Pancreas (tissue), 10 donors: ENCODE data around the gene ZNF710. TPM values are rescaled to one million over a fixed set of nuclear protein-coding genes. Genes with fewer than 3 reads are reported as not detected.

Experiments
- ATAC-seq, 4 donors: fragments of 200-7000 bp; cut with Tn5 transposase; one replicate each; pipeline versions ENCODE4 v1.8.0 to v1.9.1; 2020; ENCODE audit warnings: mild to moderate bottlenecking in 4 of 4, moderate library complexity in 4 of 4
- DNase-seq, 6 donors: peaks; one replicate each; pipeline ENCODE4 v3.0.0-alpha.2; 2020
- FAIRE-seq: peaks from 2 replicates; lab custom pipeline; 2012; peaks lifted over from hg19 to GRCh38; lab: Jason Lieb, UNC
- H3K27ac ChIP-seq, 4 donors: fragments of 200-600 bp; sonication (generic); 1 replicate in 3 of 4; 2 replicates in 1 of 4; pipeline versions ENCODE4 v1.5.0 to v1.8.0; 2020
- H3K27me3 ChIP-seq, 4 donors: fragments of 200-600 bp; one replicate each; pipeline ENCODE4 v1.8.0; 2021
- H3K36me3 ChIP-seq, 3 donors: fragments of 200-600 bp; sonication (generic) in 1 of 3; one replicate each; pipeline versions ENCODE4 v1.5.0 to v1.8.0; 2020 to 2021
- H3K4me1 ChIP-seq, 3 donors: fragments of 200-600 bp; one replicate each; pipeline ENCODE4 v1.8.0; 2021
- H3K4me3 ChIP-seq, 4 donors: fragments of 200-600 bp; sonication (generic) in 2 of 4; one replicate each; pipeline versions ENCODE4 v1.5.0 to v1.8.0; 2020 to 2021
- H3K9me3 ChIP-seq, 4 donors: fragments of 200-600 bp; one replicate each; pipeline ENCODE4 v1.8.0; 2021
- WGBS, 2 donors: extraction: QIAGEN DNeasy Blood & Tissue Kit; methylation state at CpG; one replicate each; pipeline ENCODE4 v1.1.7; 2013; 5-methylcytosine and 5-hydroxymethylcytosine counted together
- intact Hi-C, 3 donors: fragments of 100-400 bp; cut with DNase I; formaldehyde crosslinking; loops; one replicate each; pipeline versions ENCODE4 v1.11.1 to v1.14.2; 2022
- polyA plus RNA-seq, 2 donors: library from polyadenylated mRNA; stranded (reverse); fragments of 200-250 nt; gene quantifications; one replicate each; pipeline ENCODE4 v1.2.3, GENCODE V29; 2013
- total RNA-seq, 6 donors: library from RNA; stranded (reverse); fragmentation: NEBNext Ultra II Directional in 4 of 6; extraction: Animal tissue kit (Norgen Biotek cat#: 25700) in 4 of 6; gene quantifications; one replicate each; pipeline versions ENCODE4 v1.2.1 to v1.2.4, GENCODE V29; 2021 to 2023
- TF ChIP-seq, protein P1 (sequence below), 4 donors: fragments of 200-600 bp; sonication (generic) in 3 of 4; IDR thresholded peaks; one replicate each; pipeline versions ENCODE4 v1.5.0 to v1.8.0; 2021; ENCODE audit warnings: antibody characterized with exemption in 4 of 4
- donor health status: healthy with polysubstance abuse.
- donor health status: DM: no; HTN: no; CAD: no; lungs with moderate emphysema.
- donor health status: DM: no; HTN: no; CAD: no.
- donor health status: control.
- donor health status: control.
- donor health status: Bipolar disorder and iron deficiency.
- donor health status: DM: yes; HTN: yes; CAD: no.
- donor health status: DM: no; HTN: no; CAD: no.
- donor health status: DM: no; HTN: no; CAD: no.
- donor health status: DM: yes; HTN: yes; CAD: no.

Gene ZNF710
- total and polyA plus RNA-seq, 8 donors: 31.9 to 298 (median 37.8) TPM

DNA sequence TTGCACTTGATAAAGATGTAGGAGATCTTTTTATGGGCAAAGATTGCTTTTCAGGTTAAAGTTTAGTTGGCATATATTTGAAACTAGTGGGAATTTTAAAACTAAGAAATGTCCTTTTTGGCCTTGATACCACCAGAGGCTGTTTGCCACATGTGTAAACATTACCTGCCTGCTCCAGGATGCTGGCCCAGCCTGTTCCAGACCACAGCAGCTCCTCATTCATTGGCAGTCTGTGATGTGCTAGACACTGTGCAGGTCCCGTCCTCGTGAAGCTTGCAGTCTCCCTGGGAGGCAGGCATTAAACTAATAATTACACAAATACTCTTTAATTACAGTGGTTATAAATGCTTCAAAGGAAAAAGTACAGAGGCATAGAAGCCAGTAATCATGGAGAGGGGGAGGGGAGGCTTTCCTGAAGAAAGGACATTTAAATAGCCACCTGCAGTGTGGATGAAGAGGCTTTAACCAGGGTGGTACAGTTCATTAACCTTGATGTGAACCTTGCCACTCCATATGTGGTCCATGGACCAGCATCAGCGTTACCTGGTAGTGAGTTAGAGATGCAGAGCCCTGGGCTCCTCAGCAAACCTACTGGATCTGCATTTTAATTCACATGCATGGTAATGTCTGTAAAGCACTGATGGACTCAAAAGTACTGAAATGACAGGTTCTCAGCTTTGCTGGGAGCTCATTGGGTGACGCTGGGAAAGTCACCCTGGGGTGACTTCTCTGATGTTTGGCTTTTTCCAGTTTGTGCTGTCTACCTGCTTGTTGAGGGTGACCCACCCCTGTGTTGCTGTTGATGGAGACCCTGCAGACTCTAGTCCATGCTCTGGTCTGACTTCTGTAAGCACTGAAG is 5.3 kb downstream of the ZNF710 start:
- no peaks in the 10 kb centered on the region for H3K9me3 ChIP-seq
- FAIRE-seq (no peak), DNase-seq (peak in 2 of 6 donors; percentile 50 to 52), ATAC-seq (peak in 3 of 4 donors; percentile 30 to 51 (median 46))
- no peaks in the 10 kb centered on the region for H3K27me3 ChIP-seq
- H3K36me3 ChIP-seq: no peaks in the 10 kb centered on the region
- intact Hi-C loops: loop anchor here in 2 of 3 donors (5.0 kb wide), 2 partner anchors 61 to 66 kb away; no protein-coding TSS in a partner anchor
- TF ChIP-seq, protein P1, sequence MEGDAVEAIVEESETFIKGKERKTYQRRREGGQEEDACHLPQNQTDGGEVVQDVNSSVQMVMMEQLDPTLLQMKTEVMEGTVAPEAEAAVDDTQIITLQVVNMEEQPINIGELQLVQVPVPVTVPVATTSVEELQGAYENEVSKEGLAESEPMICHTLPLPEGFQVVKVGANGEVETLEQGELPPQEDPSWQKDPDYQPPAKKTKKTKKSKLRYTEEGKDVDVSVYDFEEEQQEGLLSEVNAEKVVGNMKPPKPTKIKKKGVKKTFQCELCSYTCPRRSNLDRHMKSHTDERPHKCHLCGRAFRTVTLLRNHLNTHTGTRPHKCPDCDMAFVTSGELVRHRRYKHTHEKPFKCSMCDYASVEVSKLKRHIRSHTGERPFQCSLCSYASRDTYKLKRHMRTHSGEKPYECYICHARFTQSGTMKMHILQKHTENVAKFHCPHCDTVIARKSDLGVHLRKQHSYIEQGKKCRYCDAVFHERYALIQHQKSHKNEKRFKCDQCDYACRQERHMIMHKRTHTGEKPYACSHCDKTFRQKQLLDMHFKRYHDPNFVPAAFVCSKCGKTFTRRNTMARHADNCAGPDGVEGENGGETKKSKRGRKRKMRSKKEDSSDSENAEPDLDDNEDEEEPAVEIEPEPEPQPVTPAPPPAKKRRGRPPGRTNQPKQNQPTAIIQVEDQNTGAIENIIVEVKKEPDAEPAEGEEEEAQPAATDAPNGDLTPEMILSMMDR (IDR thresholded peaks at IDR 0.05): no peak
- H3K4me1 ChIP-seq: peaks cover 22 to 46% (median 35%) of the 10 kb centered on the region in 3 donors
- H3K4me3 ChIP-seq: no peak overlapping the region
- H3K27ac ChIP-seq: peak overlapping the region in 2 of 4 donors; percentile 93
- 52% methylated on average over 4 of the region's 4 CpGs for WGBS, 2 donors

DNA sequence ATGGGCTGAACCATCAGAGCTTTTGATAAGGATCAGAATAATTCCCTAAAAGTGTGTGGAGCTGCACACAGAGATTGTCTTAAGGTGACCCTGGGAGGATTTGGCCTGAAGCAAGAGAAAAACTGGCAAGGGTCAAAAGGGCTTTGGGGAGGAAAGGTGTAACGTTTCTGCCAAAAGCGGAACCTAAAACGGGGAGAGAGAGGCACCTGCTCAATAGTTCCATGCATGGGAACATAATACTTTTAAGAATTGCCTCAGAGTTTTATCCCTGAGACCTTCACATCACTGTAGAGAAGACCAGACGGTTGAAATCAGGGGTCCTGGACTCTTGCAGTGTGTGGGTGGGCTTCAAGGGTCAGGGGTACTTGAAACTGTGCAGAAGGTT is 5.9 kb downstream of the ZNF710 start:
- H3K27ac ChIP-seq: peak overlapping the region in 1 of 4 donors; percentile 93
- FAIRE-seq (no peak), DNase-seq (no peak), ATAC-seq (no peak)
- intact Hi-C loops: loop anchor here in 2 of 3 donors (5.0 kb wide), 2 partner anchors 60 to 65 kb away; no protein-coding TSS in a partner anchor
- TF ChIP-seq, protein P1 (IDR thresholded peaks at IDR 0.05): no peak
- 66 to 71% methylated on average over 4 of the region's 4 CpGs for WGBS, 2 donors
- no peaks in the 10 kb centered on the region for H3K36me3 ChIP-seq
- no peak overlapping the region for H3K4me3 ChIP-seq
- no peaks in the 10 kb centered on the region for H3K9me3 ChIP-seq
- H3K27me3 ChIP-seq: no peaks in the 10 kb centered on the region
- H3K4me1 ChIP-seq: peaks cover 22 to 46% (median 35%) of the 10 kb centered on the region in 3 donors

DNA sequence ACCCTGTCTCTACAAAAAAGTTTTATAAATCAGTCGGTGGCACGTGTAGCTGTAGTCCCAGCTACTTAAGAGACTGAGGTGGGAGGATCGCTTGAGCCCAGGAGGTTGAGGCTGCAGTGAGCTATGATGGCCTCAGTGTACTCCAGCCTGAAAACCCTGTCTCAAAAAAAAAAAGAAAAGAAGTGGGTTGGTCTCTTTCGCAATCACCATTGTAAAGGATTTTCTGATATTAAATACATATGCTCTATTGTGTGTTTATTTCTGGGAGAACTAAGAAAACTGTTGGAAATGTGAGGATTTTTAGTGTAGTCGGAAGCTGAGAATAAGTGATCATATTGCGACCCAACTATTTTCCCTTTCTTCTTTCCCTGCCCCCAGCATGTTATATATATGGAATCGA is 7.5 kb downstream of the ZNF710 start:
- intact Hi-C loops: loop anchor here in 2 of 3 donors (5.0 kb wide), 2 partner anchors 59 to 64 kb away; no protein-coding TSS in a partner anchor
- H3K4me1 ChIP-seq: peaks cover 22 to 41% (median 30%) of the 10 kb centered on the region in 3 donors
- H3K27ac ChIP-seq: no peak overlapping the region
- DNase-seq: no peak
- WGBS, 2 donors: 84% methylated on average over 7 of the region's 7 CpGs
- no peaks in the 10 kb centered on the region for H3K27me3 ChIP-seq
- no peaks in the 10 kb centered on the region for H3K36me3 ChIP-seq
- TF ChIP-seq, protein P1 (IDR thresholded peaks at IDR 0.05): no peak
- FAIRE-seq: no peak
- ATAC-seq: no peak
- H3K9me3 ChIP-seq: no peaks in the 10 kb centered on the region
- H3K4me3 ChIP-seq: no peak overlapping the region

DNA sequence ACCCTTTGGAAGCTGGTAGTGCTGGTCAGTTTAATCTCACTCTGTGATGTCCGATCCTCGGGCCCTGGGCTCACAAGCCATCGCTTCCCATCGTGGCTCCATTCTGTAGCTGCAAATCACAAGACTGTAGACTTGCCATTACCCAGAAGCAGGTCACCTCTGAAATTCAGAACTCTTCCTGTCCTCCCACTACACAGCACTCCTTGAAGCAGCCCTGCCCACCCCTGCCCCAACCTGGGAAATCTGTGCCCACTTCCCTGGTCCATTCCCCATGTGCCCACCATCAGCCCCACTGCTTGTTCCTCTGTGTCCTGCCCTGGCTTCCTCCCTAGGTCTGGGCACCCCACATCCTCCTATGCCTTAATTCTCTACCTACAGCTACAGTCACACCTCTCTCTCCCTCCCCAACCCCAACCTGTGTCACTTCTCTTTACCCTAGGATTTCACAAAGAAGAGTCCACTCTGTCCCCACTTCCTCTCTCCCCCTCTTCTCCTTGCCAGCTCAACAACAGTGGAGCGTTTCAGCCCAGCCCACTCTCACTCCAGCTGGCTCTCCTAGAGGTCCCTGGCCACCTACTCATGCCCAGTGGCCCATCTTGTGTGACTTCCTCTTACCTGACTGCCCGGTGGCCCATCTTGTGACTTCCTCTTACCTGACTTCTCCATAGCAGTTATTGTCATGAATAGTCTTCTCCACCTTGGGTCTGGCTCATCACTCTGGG is 8.3 kb downstream of the ZNF710 start:
- peaks cover 22 to 38% (median 25%) of the 10 kb centered on the region in 3 donors for H3K4me1 ChIP-seq
- H3K27ac ChIP-seq: no peak overlapping the region
- FAIRE-seq (no peak), DNase-seq (no peak), ATAC-seq (no peak)
- WGBS, 2 donors: 89 to 92% methylated on average over 6 of the region's 6 CpGs
- H3K36me3 ChIP-seq: no peaks in the 10 kb centered on the region
- no peaks in the 10 kb centered on the region for H3K9me3 ChIP-seq
- no peaks in the 10 kb centered on the region for H3K27me3 ChIP-seq
- no peak overlapping the region for H3K4me3 ChIP-seq
- TF ChIP-seq, protein P1 (IDR thresholded peaks at IDR 0.05): no peak
- intact Hi-C loops: loop anchor here in 2 of 3 donors (5.0 kb wide), 2 partner anchors 58 to 63 kb away; no protein-coding TSS in a partner anchor
